Measurements from ENCODE around the gene MYH14.
"Not testable (repeated sequence)": the region's sequence is repeated elsewhere in the genome, so short reads cannot be mapped to it uniquely, and the experiment has no call there.

The MYH14 gene

DNA sequence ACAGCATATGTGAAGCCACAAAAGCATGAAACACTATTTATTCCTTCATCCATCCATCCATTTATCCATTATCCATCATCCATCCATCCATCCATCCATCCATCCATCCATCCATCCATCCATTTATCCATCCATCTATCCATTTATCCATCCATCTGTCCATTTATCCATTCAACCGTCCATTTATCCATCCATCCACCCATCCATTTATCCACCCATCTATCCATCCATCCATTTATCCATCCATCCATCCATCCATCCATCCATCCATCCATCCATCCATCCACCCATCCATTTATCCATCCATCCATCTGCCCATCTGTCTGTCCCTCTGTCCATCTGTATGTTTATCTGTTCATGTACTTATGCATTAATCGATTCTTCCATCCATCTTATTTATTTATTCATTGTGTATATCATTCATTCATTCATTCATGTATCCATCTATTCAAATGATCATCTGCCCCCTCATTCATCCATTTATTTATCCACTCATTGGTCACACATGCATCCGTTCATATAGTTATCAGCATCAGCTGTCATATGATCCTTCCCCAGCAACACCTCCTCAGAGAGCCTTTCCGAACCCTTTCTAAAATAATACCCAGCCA lies 7.0 kb upstream of the MYH14 start:
- DNase-seq: no peak

DNA sequence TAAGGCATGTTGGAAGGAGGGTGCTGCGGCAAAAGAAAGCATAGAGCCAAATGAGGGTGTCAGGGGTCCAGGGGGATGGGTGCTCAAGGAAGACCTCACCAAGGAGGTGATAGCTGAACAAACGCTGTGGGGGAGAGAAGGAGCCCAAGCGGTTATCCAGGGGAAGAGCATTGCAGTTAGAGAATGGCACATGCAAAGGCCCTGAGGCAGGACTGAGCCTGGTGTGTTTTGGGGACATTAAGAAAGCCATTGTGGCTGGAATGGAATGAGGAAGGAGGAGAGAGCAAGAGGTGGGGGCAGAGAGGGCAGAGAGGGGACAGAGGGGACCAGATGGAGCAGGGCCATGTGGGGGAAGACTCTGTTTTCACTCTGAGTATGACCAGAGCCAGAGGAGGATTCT lies 6.1 kb upstream of the MYH14 start:
- no peak for DNase-seq

- DNase-seq: no peak
Measured at GRCh38 chr19:50198431-50199258, 4.8 kb upstream of the MYH14 start.

- DNase-seq: no peak
Measured at GRCh38 chr19:50199259-50199555, 4.2 kb upstream of the MYH14 start.

- DNase-seq: no peak
Measured at GRCh38 chr19:50202386-50202785, 1.0 kb upstream of the MYH14 start.

GRCh38 chr19:50202962-50203280 lies 501 bp upstream of the MYH14 start:
- no peak for DNase-seq

DNA sequence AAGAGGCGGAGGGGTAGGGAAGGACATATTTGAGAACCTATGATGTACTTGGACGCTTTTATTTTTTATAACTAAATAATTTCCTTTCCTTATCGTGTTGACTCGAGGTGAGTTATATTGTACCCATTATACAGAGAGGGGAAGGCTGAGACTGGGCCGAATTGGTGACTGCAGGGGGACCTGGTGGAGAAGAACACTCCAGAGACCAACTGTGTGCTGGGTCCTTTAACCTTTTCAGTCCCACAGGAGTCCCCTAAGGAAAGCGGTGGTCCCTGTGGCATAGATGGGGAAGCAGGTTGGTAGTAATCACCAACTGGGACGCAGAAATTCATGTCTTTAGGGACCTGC lies 633 bp downstream of the MYH14 start:
- DNase-seq: no peak

GRCh38 chr19:50204811-50205675 lies 1.6 kb downstream of the MYH14 start:
- DNase-seq: no peak

- DNase-seq: no peak
Measured at GRCh38 chr19:50205681-50206138, 2.3 kb downstream of the MYH14 start.

- DNase-seq: no peak
Measured at GRCh38 chr19:50206191-50206590, 2.8 kb downstream of the MYH14 start.

DNA sequence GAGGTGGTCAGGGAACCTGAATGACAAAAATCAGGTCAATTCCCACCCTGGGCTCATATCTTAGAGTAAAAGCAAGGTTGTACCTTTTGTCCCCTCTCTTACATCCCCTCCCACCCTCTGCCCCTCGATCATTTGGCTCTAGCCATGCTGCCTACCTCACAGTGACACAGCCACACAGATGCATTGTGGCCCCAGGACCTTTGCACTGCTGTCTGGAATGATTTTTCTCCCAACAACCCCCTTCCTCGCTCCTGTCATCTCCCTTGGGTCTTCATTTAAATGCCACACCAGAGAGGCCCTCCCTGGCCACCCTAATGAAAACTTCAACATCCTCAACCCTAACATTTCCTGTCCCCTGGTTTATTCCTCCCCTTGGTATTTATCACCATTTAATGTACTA lies 4.3 kb downstream of the MYH14 start:
- DNase-seq: no peak

- no peak for DNase-seq
Measured at GRCh38 chr19:50209131-50209530, 5.7 kb downstream of the MYH14 start.

- no peak for DNase-seq
Measured at GRCh38 chr19:50210425-50210824, 7.0 kb downstream of the MYH14 start.

DNA sequence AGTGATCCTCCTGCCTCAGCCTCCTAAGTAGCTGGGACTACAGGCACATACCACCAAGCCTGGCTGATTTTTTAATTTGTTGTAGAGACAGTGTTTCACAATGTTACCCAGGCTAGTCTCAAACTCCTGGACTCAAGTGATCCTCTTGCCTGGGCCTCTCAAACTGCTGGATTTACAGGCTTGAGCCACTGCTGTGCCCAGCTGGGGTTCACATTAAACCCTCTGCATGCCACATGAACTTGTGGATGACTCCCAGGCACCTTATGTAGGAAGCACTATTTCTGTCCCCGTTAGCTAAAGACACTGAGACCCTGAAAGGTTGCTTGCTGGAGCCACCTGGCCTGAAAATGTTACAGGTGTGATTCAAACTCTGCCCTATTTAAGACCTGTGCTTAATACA lies 10.5 kb downstream of the MYH14 start:
- DNase-seq: no peak

GRCh38 chr19:50214699-50215543 lies 11.5 kb downstream of the MYH14 start:
- DNase-seq: no peak

- no peak for DNase-seq
Measured at GRCh38 chr19:50215820-50216219, 12.4 kb downstream of the MYH14 start.

DNA sequence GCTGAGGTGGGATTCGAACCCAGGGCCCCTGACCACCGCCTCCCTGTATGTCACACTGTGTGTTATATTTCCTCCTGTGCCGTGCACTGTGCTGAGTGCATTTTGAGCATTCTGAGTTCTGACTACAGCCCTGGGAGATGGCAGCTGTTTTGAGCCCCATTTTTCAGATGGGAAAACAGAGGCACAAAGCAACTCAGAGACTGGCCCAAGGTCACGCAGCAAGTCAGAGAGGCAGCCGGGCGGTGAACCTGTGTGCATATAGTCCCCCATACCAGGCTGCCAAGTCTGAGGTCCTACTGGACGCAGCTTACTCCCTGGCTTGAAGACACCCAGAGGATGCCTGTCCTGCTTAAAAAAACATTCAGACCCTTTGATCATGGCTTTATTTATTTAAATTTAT lies 17.7 kb downstream of the MYH14 start:
- DNase-seq: no peak

DNA sequence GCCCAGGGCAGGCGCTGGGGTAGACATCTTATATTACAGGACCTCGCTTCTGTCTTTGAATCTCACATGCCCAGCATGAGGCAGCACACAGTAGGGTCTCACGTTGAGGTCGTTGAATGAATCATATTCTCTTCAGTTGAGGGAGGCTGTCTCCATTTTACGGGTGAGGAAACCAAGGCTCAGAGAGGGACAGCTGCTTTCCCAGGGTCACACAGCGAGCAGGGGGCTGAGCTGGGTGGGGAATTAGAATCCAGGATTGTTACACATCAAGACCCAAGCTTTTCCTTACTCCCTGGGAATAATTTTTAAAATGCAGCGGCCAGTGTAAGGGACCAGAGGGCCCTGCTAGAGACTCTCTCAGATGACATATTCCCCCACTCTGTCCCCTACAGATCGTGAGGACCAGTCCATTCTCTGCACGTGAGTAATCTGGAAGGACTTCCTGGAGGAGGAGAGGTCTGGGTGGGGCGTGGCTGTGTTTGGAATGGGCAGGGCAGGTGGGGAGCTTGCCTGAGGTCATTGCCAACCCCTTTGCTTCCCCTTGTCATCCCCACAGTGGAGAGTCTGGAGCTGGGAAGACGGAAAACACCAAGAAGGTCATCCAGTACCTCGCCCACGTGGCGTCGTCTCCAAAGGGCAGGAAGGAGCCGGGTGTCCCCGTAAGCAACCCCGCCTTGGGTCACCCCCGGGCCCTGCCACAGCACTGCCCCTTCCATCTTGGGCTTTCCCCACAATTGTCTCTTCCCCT lies 19.4 kb downstream of the MYH14 start:
- no peak for DNase-seq

DNA sequence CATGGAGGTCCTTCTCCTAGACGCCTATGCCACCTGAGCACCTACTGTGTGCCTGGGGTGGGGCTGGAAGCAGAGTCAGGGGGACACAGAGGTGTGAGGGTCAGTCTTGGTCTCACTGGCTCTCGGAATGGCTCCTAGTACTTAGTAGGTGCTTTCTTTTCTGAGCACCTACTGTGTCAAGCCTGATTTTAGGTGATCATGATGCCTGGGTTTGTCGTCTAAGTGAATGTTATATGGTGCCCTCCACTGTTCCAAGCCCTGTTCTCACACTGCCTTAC lies 20.0 kb downstream of the MYH14 start:
- DNase-seq: no peak

GRCh38 chr19:50224986-50225747 lies 21.7 kb downstream of the MYH14 start:
- DNase-seq: no peak

DNA sequence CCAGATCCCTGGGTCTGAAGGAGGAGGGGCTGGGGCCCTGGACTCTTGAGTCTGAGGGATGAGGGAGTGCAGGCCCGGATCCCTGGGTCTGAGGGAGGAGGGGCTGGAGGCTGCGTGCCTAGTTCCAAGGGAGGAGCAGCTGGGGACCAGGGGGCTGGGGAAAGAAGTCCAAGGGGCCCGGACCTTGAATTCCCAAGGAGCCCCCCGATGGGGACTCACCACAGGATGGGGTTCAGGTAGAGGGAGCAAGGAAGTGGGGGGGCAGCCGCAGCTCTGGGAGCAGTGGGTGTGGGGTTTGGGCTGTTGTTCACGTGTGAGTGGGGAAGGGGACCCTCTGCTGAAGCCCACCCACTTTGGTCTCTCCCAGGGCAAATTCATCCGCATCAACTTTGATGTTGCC lies 23.1 kb downstream of the MYH14 start:
- DNase-seq: no peak

- not testable (repeated sequence) for DNase-seq
Measured at GRCh38 chr19:50228153-50228552, 24.7 kb downstream of the MYH14 start.

All from stimulated activated naive CD4-positive, alpha-beta T cell (primary cell).